Astrocyte of the cerebellum (primary cell): ENCODE data around the gene SPSB4.

Source experiments
- DNase-seq: peaks from one replicate; pipeline ENCODE4 v3.0.0-alpha.2; 2011; ENCODE audit warnings: low read depth
- H3K4me3 ChIP-seq: 2 replicates; pipeline ENCODE4 v1.5.1; 2011; ENCODE audit warnings: mild to moderate bottlenecking, low read depth, low read length, moderate library complexity
- in situ Hi-C: cut with HindIII; loops from 2 replicates; pipeline ENCODE4 v1.10.0; 2017; ENCODE audit warnings: low sequenced_read_pairs
- TF ChIP-seq, protein P1 (sequence below): IDR thresholded peaks from 2 replicates; pipeline ENCODE4 v1.5.1; 2012; ENCODE audit warnings: low read length, low read depth, moderate library complexity, mild to moderate bottlenecking; ENCODE audit errors: missing control alignments

SPSB4 gene

GRCh38 chr3:141153679-141153966, 102.5 kb downstream of the SPSB4 start:
- in situ Hi-C loops, result no loop called here
- TF ChIP-seq, protein P1, sequence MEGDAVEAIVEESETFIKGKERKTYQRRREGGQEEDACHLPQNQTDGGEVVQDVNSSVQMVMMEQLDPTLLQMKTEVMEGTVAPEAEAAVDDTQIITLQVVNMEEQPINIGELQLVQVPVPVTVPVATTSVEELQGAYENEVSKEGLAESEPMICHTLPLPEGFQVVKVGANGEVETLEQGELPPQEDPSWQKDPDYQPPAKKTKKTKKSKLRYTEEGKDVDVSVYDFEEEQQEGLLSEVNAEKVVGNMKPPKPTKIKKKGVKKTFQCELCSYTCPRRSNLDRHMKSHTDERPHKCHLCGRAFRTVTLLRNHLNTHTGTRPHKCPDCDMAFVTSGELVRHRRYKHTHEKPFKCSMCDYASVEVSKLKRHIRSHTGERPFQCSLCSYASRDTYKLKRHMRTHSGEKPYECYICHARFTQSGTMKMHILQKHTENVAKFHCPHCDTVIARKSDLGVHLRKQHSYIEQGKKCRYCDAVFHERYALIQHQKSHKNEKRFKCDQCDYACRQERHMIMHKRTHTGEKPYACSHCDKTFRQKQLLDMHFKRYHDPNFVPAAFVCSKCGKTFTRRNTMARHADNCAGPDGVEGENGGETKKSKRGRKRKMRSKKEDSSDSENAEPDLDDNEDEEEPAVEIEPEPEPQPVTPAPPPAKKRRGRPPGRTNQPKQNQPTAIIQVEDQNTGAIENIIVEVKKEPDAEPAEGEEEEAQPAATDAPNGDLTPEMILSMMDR, result no peak
- no peak for DNase-seq
- H3K4me3 ChIP-seq, result no peak overlapping the region

DNA sequence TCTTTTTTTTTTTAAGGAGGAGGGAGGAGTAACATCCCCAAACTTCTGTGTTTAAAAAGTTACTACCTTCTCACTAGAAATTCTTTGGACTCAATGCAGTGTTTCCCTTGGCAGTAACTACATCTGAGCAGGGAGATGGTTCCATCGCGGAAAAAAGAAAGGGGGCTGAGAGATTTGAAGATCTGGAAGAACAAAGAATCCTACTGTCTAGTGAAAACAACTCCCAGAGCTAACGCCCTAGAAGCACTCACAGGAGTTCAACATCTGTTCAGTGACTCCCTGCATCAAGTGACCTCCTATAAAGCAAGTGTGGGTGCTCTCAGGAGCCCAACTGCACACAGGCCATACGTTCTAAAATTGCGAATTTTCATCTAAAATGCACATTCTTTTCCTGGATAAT, 113.7 kb downstream of the SPSB4 start:
- in situ Hi-C loops, result no loop called here
- no peak overlapping the region for H3K4me3 ChIP-seq
- no peak for DNase-seq
- TF ChIP-seq, protein P1, result no peak

DNA sequence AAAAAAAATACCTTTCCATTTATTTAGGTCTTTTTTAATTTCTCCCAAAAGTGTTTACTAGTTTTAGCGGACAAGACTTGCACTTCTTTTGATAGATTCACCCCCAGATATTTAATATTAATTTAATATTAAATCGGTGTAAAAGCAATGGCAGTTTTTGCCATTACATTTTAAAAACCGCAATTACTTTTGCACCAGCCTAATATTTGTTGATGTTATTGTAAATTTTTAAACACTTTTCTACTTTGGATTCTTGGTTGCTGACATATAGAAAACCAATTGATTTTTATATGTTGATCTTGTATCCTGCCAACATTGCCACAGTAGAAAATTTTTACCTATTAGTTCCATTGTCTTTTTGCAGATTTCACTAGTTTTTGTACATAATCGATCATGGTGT, 116.5 kb downstream of the SPSB4 start:
- DNase-seq, result no peak
- in situ Hi-C loops, result no loop called here
- no peak overlapping the region for H3K4me3 ChIP-seq
- TF ChIP-seq, protein P1, result no peak

- no peak overlapping the region for H3K4me3 ChIP-seq
- DNase-seq, result no peak
- in situ Hi-C loops, result no loop called here
- TF ChIP-seq, protein P1, result no peak
Observed at GRCh38 chr3:141170678-141171295, 119.6 kb downstream of the SPSB4 start.

DNA sequence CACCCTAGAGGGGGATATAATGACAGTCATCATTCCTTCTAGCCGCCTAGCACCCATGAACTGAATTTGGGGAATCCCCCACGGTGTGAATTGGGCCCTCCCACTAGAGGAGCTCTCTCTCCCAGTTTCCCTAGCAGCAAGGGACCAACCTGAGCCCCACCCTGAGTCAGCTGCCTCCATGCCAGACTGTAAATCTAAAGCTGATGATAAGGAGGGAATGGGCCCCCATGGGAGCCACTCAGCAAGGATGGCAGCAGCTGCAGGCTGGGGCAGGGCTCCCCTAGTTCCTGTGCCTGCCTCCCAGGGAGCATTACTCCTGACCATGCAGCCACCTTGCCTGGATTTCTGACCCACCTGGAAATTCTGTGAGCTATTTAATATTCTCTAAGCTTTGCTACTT, 123.5 kb downstream of the SPSB4 start:
- in situ Hi-C loops, result no loop called here

DNA sequence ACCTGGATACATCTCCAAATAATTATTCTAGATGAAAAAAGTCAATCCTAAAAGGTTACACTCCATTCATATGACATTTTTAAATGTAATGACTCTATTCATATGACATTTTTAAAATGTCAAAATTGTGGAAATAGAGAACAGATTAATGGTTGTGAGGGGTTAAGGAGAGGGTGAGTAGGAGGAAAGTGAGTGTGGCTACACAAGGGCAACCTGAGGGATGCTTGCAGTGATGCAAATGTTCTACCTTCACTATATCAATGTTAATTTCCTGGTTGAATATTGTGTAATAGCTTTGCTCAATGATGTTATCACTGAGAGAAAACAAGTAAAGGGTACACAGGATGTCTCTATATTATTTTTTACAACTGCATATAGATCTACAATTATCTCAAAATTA, 125.6 kb downstream of the SPSB4 start:
- DNase-seq, result no peak
- no peak overlapping the region for H3K4me3 ChIP-seq
- in situ Hi-C loops, result no loop called here
- TF ChIP-seq, protein P1, result no peak

More for the DNA sequence above, 123.5 kb downstream of the SPSB4 start:
- TF ChIP-seq, protein P1, result no peak
- no peak overlapping the region for H3K4me3 ChIP-seq
- DNase-seq, result no peak

DNA sequence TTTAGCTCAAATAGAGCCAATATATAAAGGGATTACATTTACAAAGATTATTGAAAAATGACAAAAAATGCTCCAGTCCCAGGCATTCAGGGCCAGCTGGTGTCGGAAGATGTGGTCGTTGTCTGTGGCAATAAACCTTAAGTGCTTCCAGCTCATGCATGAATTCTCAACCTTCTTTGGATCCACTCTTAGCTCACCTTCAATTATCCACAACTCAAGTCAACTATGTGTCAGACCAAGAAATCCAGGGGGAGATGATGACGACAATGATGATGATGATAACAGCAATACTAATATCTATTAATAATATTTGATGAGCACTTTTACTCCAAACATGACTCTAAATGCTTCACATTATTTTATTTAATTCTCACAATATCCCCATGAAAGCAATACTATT, 126.9 kb downstream of the SPSB4 start:
- no peak for DNase-seq
- in situ Hi-C loops, result no loop called here
- H3K4me3 ChIP-seq, result no peak overlapping the region
- TF ChIP-seq, protein P1, result no peak
